Neuron (in vitro differentiated cells): ENCODE results near the gene UROC1.

ENCODE experiments used
- H2AFZ ChIP-seq: one replicate; pipeline ENCODE4 v1.6.1; 2013; ENCODE audit warnings: low read depth, mild to moderate bottlenecking, inconsistent platforms, low read length, moderate library complexity
- H3K27me3 ChIP-seq: one replicate; pipeline ENCODE4 v1.6.1; 2013; ENCODE audit warnings: low read length; ENCODE audit not compliant: insufficient read depth
- H3K36me3 ChIP-seq: one replicate; pipeline ENCODE4 v1.6.1; 2013; ENCODE audit warnings: low read length; ENCODE audit not compliant: insufficient read depth
- H3K4me1 ChIP-seq: one replicate; pipeline ENCODE4 v1.6.1; 2013; ENCODE audit warnings: low read length; ENCODE audit not compliant: insufficient read depth
- H3K4me3 ChIP-seq: 2 replicates; pipeline ENCODE4 v1.5.1; 2013; ENCODE audit warnings: mild to moderate bottlenecking, low read length, moderate library complexity
- H3K9me3 ChIP-seq: one replicate; pipeline ENCODE4 v1.6.1; 2013; ENCODE audit warnings: low read length

Gene UROC1

GRCh38 chr3:126433496-126434263, 83.9 kb downstream of the UROC1 start:
- Histone ChIP-seq H2AFZ (no peak overlapping the region), H3K36me3 (peaks cover 24% of the 10 kb centered on the region), H3K27me3 (no peaks in the 10 kb centered on the region), H3K9me3 (no peaks in the 10 kb centered on the region), H3K4me1 (no peaks in the 10 kb centered on the region), H3K4me3 (no peak overlapping the region)

GRCh38 chr3:126433105-126433430, 84.5 kb downstream of the UROC1 start:
- Histone ChIP-seq H3K4me1 (no peaks in the 10 kb centered on the region), H3K4me3 (no peak overlapping the region)

GRCh38 chr3:126432361-126433104, 85.0 kb downstream of the UROC1 start:
- no peaks in the 10 kb centered on the region for H3K4me1 ChIP-seq
- peaks cover 3% of the 10 kb centered on the region for H3K9me3 ChIP-seq
- H3K27me3 ChIP-seq, result no peaks in the 10 kb centered on the region
- peaks cover 13% of the 10 kb centered on the region for H3K36me3 ChIP-seq
- H2AFZ ChIP-seq, result no peak overlapping the region
- no peak overlapping the region for H3K4me3 ChIP-seq

More at GRCh38 chr3:126433105-126433430, 84.5 kb downstream of the UROC1 start:
- no peaks in the 10 kb centered on the region for H3K27me3 ChIP-seq
- no peaks in the 10 kb centered on the region for H3K9me3 ChIP-seq
- peaks cover 18% of the 10 kb centered on the region for H3K36me3 ChIP-seq
- H2AFZ ChIP-seq, result no peak overlapping the region
